SU-DHL-6 (cell line): ENCODE measurements around the gene IGSF11.

ENCODE experiments used
- H2AFZ ChIP-seq: fragments of 200-600 bp; sonication (generic); 2 replicates; pipeline ENCODE4 v1.6.1; 2014; ENCODE audit warnings: low read depth, mild to moderate bottlenecking, moderate library complexity, mixed read lengths, antibody characterized with exemption, low read length; ENCODE audit not compliant: severe bottlenecking
- H3F3A ChIP-seq: fragments of 200-600 bp; shearing (Covaris generic); 2 replicates; pipeline ENCODE4 v1.6.0; 2016; ENCODE audit warnings: antibody characterized with exemption, mild to moderate bottlenecking; ENCODE audit not compliant: insufficient read depth
- H3K27ac ChIP-seq: fragments of 200-600 bp; sonication (generic); 2 replicates; pipeline ENCODE4 v1.5.1; 2016; ENCODE audit warnings: low read depth, mild to moderate bottlenecking, low read length, moderate library complexity, mixed read lengths
- H3K27me3 ChIP-seq: fragments of 200-600 bp; sonication (generic), shearing (Covaris generic); 2 replicates; pipeline ENCODE4 v1.6.0; 2014; ENCODE audit warnings: mild to moderate bottlenecking, low read length
- H3K36me3 ChIP-seq: fragments of 200-600 bp; sonication (generic); 2 replicates; pipeline ENCODE4 v1.6.1; 2014; ENCODE audit warnings: mild to moderate bottlenecking, low read length, mixed read lengths
- H3K4me2 ChIP-seq: fragments of 300-600, 200-600 bp; shearing (Covaris generic), sonication (generic); 2 replicates; pipeline ENCODE4 v1.6.0; 2014; ENCODE audit warnings: low read length, low read depth, mild to moderate bottlenecking; ENCODE audit not compliant: poor library complexity, severe bottlenecking
- H3K4me3 ChIP-seq: fragments of 200-600 bp; sonication (generic); 2 replicates; pipeline ENCODE4 v1.5.1; 2014; ENCODE audit warnings: antibody characterized with exemption, low read length, mild to moderate bottlenecking, mixed read lengths; ENCODE audit not compliant: insufficient read depth, poor library complexity, severe bottlenecking
- H3K79me2 ChIP-seq: fragments of 200-600 bp; sonication (generic); 2 replicates; pipeline ENCODE4 v1.6.1; 2014; ENCODE audit warnings: mild to moderate bottlenecking, low read length, moderate library complexity; ENCODE audit not compliant: insufficient read depth
- H3K9ac ChIP-seq: fragments of 200-600 bp; sonication (generic); 2 replicates; pipeline ENCODE4 v1.7.0; 2014; ENCODE audit warnings: mild to moderate bottlenecking, low read length
- H3K9me2 ChIP-seq: fragments of 200-600 bp; sonication (generic); replicated peaks from 2 replicates; pipeline ENCODE4 v1.6.1; 2014; ENCODE audit warnings: low read length; ENCODE audit not compliant: insufficient read depth
- H3K9me3 ChIP-seq: fragments of 200-600 bp; sonication (generic); 2 replicates; pipeline ENCODE4 v1.6.1; 2014; ENCODE audit warnings: low read length, mixed read lengths; ENCODE audit not compliant: insufficient read depth
- H4K20me1 ChIP-seq: fragments of 200-600 bp; sonication (generic); 2 replicates; pipeline ENCODE4 v1.6.1; 2014; ENCODE audit warnings: low read depth, mild to moderate bottlenecking, antibody characterized with exemption, low read length, moderate library complexity, mixed read lengths
- EZH2phosphoT487 ChIP-seq: fragments of 200-600 bp; sonication (generic), shearing (Covaris generic); conservative IDR thresholded peaks from 2 replicates; pipeline ENCODE4 v1.6.1; 2018; ENCODE audit warnings: mild to moderate bottlenecking, antibody characterized with exemption, low read length, moderate library complexity, mixed read lengths
- TF ChIP-seq, protein P1 (sequence below): fragments of 200-600 bp; sonication (generic); IDR thresholded peaks from one replicate; pipeline ENCODE4 v1.5.1; 2017; ENCODE audit warnings: antibody characterized with exemption, mild to moderate bottlenecking, low read length, moderate library complexity; ENCODE audit not compliant: insufficient read depth, poor library complexity, severe bottlenecking

IGSF11 gene

DNA sequence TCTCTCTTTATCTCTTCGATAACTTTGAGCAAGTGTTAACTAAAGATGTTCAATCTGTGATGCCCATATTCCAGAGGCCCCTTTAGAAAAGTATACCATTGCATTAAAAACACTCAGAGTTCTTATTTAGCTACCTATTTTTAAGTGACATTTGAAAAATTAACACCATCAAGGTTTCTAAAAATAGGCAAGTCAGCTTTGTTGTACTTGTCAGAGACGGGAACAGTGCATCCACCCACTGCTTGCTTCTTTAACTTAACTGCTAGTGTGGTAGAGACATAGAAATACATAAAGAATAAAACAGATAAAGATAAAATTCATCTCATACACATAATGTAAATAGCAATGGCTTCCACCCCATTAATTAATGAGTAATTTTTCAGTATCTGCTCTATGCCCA lies 66.0 kb downstream of the IGSF11 start:
- no peaks in the 10 kb centered on the region for H3F3A ChIP-seq
- H4K20me1 ChIP-seq: no peaks in the 10 kb centered on the region
- H3K27me3 ChIP-seq: no peaks in the 10 kb centered on the region
- H3K9me2 ChIP-seq: no peaks in the 10 kb centered on the region
- no peaks in the 10 kb centered on the region for H3K36me3 ChIP-seq
- no peaks in the 10 kb centered on the region for H3K79me2 ChIP-seq
- H3K4me2 ChIP-seq: no peak overlapping the region
- H3K9me3 ChIP-seq: no peaks in the 10 kb centered on the region
- no peak overlapping the region for H3K4me3 ChIP-seq
- H3K27ac ChIP-seq: no peak overlapping the region
- TF ChIP-seq, protein P1, sequence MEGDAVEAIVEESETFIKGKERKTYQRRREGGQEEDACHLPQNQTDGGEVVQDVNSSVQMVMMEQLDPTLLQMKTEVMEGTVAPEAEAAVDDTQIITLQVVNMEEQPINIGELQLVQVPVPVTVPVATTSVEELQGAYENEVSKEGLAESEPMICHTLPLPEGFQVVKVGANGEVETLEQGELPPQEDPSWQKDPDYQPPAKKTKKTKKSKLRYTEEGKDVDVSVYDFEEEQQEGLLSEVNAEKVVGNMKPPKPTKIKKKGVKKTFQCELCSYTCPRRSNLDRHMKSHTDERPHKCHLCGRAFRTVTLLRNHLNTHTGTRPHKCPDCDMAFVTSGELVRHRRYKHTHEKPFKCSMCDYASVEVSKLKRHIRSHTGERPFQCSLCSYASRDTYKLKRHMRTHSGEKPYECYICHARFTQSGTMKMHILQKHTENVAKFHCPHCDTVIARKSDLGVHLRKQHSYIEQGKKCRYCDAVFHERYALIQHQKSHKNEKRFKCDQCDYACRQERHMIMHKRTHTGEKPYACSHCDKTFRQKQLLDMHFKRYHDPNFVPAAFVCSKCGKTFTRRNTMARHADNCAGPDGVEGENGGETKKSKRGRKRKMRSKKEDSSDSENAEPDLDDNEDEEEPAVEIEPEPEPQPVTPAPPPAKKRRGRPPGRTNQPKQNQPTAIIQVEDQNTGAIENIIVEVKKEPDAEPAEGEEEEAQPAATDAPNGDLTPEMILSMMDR: no peak
- no peak for TF ChIP-seq EZH2phosphoT487
- no peak overlapping the region for H3K9ac ChIP-seq
- H2AFZ ChIP-seq: no peak overlapping the region

- TF ChIP-seq, protein P1: no peak
- TF ChIP-seq EZH2phosphoT487: no peak
- H3K9ac ChIP-seq: no peak overlapping the region
- H4K20me1 ChIP-seq: no peaks in the 10 kb centered on the region
- H3K79me2 ChIP-seq: no peaks in the 10 kb centered on the region
- H3K4me3 ChIP-seq: no peak overlapping the region
- no peaks in the 10 kb centered on the region for H3K36me3 ChIP-seq
- no peaks in the 10 kb centered on the region for H3K9me2 ChIP-seq
- H3K27me3 ChIP-seq: no peaks in the 10 kb centered on the region
- H3F3A ChIP-seq: no peaks in the 10 kb centered on the region
- H3K27ac ChIP-seq: no peak overlapping the region
- no peaks in the 10 kb centered on the region for H3K9me3 ChIP-seq
- H3K4me2 ChIP-seq: no peak overlapping the region
- H2AFZ ChIP-seq: no peak overlapping the region
Measured at GRCh38 chr3:118968111-118968510, 66.5 kb downstream of the IGSF11 start.

DNA sequence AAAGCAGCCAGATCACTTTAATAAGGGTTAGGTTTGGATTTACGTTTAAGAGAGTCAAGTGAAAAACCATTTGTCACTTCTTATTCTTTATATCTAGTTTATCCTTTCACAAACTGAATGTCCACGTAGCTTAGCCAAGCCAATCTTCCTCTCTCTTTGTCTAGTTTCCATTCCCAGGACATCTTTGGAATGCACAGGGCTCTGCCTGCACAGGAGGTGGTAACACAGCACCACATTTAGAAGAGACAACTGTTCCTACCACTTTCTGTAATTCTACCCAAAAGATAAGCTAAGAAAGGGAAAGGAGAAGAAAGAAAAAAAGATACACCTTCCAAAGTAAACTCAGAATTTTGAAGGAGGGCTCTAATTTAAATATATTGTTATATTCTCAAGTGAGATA lies 67.9 kb downstream of the IGSF11 start:
- Histone ChIP-seq H2AFZ (no peak overlapping the region), H3K79me2 (no peaks in the 10 kb centered on the region), H3K9ac (no peak overlapping the region), H3K27ac (no peak overlapping the region), H3F3A (no peaks in the 10 kb centered on the region), H3K36me3 (no peaks in the 10 kb centered on the region), H3K4me2 (no peak overlapping the region), H4K20me1 (no peaks in the 10 kb centered on the region), H3K9me2 (no peaks in the 10 kb centered on the region), H3K9me3 (no peaks in the 10 kb centered on the region), H3K27me3 (no peaks in the 10 kb centered on the region), H3K4me3 (no peak overlapping the region)
- TF ChIP-seq EZH2phosphoT487: no peak
- TF ChIP-seq, protein P1: no peak

- H3K4me2 ChIP-seq: no peak overlapping the region
- H3K79me2 ChIP-seq: no peaks in the 10 kb centered on the region
- H3K9ac ChIP-seq: no peak overlapping the region
- no peak for TF ChIP-seq EZH2phosphoT487
- TF ChIP-seq, protein P1: no peak
- no peak overlapping the region for H3K4me3 ChIP-seq
- no peaks in the 10 kb centered on the region for H3K27me3 ChIP-seq
- no peaks in the 10 kb centered on the region for H3K9me3 ChIP-seq
- no peaks in the 10 kb centered on the region for H3K9me2 ChIP-seq
- no peaks in the 10 kb centered on the region for H4K20me1 ChIP-seq
- no peak overlapping the region for H2AFZ ChIP-seq
- no peaks in the 10 kb centered on the region for H3F3A ChIP-seq
- no peak overlapping the region for H3K27ac ChIP-seq
- no peaks in the 10 kb centered on the region for H3K36me3 ChIP-seq
Measured at GRCh38 chr3:118963711-118964110, 70.9 kb downstream of the IGSF11 start.
